Body of pancreas (tissue), 4 donors: ENCODE data around the gene TEF.

Source experiments
- POLR2A ChIP-seq, 3 donors: fragments of 450-650 bp; IDR thresholded peaks; one replicate each; pipeline ENCODE4 v1.6.1; 2016; ENCODE audit warnings: antibody characterized with exemption in 3 of 3, mild to moderate bottlenecking in 2 of 3
- TF ChIP-seq, protein P1 (sequence below), 7 experiments: fragments of 450-650 bp in 4 of 7; fragments of 200-600 bp in 3 of 7; sonication (generic) in 3 of 7; IDR thresholded peaks; one replicate each; pipeline ENCODE4 v1.5.1; 2016 to 2019; ENCODE audit warnings: antibody characterized with exemption in 7 of 7

GRCh38 chr22:41387341-41387740 lies 5.6 kb downstream of the TEF start:
- TF ChIP-seq, protein P1, sequence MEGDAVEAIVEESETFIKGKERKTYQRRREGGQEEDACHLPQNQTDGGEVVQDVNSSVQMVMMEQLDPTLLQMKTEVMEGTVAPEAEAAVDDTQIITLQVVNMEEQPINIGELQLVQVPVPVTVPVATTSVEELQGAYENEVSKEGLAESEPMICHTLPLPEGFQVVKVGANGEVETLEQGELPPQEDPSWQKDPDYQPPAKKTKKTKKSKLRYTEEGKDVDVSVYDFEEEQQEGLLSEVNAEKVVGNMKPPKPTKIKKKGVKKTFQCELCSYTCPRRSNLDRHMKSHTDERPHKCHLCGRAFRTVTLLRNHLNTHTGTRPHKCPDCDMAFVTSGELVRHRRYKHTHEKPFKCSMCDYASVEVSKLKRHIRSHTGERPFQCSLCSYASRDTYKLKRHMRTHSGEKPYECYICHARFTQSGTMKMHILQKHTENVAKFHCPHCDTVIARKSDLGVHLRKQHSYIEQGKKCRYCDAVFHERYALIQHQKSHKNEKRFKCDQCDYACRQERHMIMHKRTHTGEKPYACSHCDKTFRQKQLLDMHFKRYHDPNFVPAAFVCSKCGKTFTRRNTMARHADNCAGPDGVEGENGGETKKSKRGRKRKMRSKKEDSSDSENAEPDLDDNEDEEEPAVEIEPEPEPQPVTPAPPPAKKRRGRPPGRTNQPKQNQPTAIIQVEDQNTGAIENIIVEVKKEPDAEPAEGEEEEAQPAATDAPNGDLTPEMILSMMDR (IDR thresholded peaks at IDR 0.05) = no peak
- TF ChIP-seq POLR2A (IDR thresholded peaks at IDR 0.05) = no peak
